Cardiac septum (tissue), 1 donor: ENCODE measurements around the gene ABCD1. TPM values are rescaled to one million over a fixed set of nuclear protein-coding genes. Genes with fewer than 3 reads are reported as not detected.
"Not testable (repeated sequence)": the region's sequence is repeated elsewhere in the genome, so short reads cannot be mapped to it uniquely, and the experiment has no call there.

ENCODE experiments used
- DNase-seq: peaks from one replicate; pipeline ENCODE4 v3.0.0-alpha.2; 2020; ENCODE audit warnings: low spot score
- intact Hi-C: fragments of 100-400 bp; cut with DNase I; formaldehyde crosslinking; loops from one replicate; pipeline ENCODE4 v1.14.0; 2022
- long read RNA-seq: library from polyadenylated mRNA; unstranded; transcript quantifications from one replicate; pipeline ENCODE4 v2.0.0, GENCODE V29; 2021
- total RNA-seq: library from RNA; stranded (reverse); fragmentation: NEBNext Ultra II Directional; extraction: Animal tissue kit (Norgen Biotek cat#: 25700); gene quantifications from one replicate; pipeline ENCODE4 v1.2.1, GENCODE V29; 2021
- donor health status: DM: no; HTN: no; CAD: no.

Gene ABCD1
- 15.1 TPM for total RNA-seq
- long read RNA-seq, transcript ABCD1-201 (10 exons, 3,664 nt): major isoform, 7 of 14 reads
- long read RNA-seq, partial matches to known transcripts: 5 of 14 reads
- long read RNA-seq, other reads (novel, unspliced or antisense): 1 of 14 reads

DNA sequence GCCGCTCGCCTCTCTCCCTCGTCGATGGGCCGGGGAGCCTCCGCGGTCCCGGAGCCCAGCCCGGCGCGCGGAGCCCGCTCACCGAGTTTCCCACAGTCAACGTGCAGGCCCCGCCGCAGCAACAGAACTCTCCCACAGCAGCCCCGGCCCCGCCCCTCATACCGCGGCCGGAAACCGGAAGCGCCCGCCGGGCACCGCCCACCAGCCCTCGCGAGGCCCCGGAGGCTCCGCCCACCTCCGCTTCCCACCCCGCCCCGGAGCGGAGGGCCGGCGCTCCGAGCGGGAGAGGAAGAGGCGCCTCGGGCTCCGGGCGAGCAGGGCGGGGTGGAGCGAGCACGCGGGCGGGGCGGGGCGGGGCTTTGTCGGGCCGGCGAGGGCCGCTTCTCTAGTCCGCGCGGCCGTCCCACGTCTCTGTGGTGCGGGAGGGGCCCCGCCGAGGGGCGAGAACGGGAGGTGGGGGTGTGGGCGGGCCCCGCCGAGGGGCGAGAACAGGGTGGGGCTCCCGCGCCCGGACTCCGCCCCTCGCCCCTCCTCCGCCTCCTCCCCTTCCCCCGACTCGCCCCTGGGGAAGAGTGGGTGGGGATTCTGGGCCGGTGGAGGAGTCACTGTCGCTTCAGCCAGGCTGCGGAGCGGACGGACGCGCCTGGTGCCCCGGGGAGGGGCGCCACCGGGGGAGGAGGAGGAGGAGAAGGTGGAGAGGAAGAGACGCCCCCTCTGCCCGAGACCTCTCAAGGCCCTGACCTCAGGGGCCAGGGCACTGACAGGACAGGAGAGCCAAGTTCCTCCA is at the start of gene ABCD1, which contains the start of gene BCAP31:
Gene ABCD1, plus strand, starts transcription at position 605 of the 787 bp plus-strand sequence. CDS start 411 bp downstream, outside the sequence.
Gene BCAP31, minus strand, starts transcription at position 136 of the 787 bp plus-strand sequence. CDS start 1,143 bp downstream, outside the sequence.
- intact Hi-C loops: loop anchor here (5.0 kb wide), 1 partner anchor 117 kb away; no protein-coding TSS in a partner anchor
- DNase-seq: peak; percentile 94

DNA sequence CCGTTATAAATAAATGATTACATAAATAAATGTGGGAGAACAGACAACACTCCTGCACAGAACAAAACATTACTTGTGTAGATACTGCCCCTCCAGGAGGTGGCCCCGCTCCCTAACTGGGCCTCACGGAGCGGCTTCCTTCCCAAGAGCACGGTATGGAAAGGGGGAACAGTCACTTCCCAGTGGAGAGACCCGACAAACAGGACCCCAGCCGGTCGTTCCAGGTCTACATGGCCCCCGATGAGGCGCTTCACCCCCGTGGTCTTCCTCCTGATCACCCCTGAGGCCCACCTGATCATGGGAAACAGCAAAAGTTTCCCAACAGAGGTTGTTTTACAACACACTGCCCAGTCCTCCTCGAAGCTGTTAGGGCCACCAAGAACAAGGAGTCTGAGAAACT is 43.5 kb upstream of the ABCD1 start:
- intact Hi-C loops: no loop called here
- no peak for DNase-seq

DNA sequence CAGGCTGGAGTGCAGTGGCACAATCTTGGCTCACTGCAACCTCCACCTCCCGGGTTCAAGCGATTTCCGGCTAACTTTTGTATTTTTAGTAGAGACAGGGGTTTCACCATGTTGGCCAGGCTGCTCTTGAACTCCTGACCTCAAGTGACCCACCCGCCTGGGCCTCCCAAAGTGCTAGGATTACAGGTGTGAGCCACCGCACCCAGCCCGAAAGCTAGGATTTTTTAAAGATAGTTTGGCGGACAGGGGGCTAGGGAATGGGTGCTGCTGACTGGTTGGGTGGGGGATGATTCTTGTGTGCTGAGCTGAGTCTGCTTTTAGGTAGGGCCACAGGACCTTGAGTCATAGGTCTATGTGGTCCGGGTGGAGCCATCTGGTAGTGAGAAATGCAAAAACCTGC is 41.2 kb upstream of the ABCD1 start:
- intact Hi-C loops, DNase-seq: not testable (repeated sequence)

DNA sequence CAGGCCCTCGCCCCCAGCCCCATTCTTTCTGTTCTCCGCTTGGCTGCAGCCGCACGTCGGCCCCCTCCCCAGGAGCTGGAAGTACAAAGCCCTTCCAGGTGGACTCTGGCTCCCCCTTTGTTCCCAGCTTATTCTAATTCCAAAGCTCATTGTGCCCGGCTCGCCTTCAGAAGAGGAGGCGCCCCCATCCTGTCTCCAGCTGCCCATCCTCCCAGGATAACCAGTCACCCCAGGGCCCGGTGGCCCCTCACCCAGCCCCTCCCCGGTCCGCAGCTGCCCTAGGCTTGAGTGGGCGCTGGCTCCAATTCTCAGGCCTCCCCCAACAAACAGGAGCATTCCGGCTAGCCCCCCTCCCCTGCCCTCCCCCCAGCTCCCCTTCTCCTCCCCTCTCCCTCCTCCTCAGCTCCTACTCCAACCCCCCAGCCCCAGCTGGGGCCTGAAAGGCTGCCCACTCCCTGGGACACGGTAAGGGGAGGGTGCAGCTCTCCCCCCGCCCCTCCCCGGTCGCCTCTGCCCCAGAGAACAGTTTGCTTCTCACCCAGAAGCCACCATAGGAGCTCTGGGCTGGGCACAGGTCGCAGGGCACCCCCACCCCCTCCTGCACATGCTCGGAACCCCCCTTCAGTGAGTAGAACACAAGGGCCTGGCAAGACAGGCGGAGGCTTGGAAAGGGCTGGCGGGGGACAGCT is 40.0 kb upstream of the ABCD1 start:
- no peak for DNase-seq
- intact Hi-C loops: no loop called here

DNA sequence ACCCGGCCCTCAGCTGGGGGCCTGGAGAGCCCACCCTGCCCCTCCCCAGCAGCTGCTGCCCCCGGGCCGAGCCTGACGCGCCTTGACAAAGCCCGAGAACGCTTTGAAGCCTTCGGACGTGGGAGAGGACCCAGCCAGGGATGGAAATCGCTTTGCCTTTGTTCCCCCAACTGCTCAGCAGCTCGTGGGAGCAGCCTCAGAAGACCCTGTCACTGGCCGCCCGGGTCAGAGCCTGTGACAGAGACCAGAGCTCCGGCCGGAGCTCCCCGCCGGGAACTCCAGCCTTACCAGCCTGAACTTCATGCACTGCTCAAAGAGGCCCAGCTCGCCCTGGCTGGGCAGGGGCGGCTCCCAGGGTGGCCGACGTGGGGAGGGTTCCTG is 39.5 kb upstream of the ABCD1 start:
- intact Hi-C loops: no loop called here
- no peak for DNase-seq

DNA sequence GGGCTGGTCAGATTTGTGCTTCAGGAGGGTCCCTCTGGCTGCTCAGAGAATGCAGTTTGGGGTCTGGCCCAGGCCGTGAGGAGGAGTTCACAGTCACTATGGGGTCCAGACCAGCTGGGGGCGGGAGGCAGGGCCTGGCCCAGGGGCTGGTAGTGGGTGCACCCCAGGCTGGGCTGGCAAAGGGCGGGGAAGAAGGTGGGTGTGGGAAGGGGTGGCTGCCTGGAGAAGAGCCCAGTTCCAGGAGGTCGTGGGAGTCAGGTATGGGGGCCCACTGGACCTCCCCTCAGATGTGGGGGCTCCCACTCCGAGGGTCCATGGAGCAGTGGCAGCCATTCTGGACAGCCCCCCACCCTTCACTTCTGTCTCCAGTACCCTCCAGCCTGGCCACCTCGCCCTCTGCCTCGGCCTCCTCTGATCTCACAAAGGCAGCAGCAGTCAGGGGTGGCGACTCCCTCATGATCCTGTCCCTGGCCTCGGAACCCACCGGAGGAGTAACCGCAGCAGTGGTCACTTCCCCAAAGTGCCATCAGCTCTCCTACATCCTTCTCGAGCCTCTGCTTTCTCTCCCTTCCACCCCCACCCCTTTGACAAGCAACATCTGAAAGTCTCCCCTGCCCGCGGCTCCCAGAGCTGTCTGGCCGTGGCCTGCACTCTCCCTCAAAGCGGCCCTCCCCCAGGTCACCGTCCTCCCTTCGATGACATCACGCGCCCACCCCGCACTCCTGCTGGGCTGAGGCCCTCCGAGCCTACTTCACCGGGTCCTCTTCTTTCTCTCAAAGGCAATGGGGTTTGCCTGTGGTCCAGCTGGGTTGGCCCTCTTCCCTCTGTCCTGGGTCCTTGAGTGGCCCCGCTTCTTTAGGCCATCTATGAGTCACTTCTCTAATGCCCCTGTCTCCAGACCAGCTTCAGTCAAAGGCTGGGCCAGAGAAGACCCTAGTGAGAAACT is 38.6 kb upstream of the ABCD1 start:
- no peak for DNase-seq
- intact Hi-C loops: no loop called here

DNA sequence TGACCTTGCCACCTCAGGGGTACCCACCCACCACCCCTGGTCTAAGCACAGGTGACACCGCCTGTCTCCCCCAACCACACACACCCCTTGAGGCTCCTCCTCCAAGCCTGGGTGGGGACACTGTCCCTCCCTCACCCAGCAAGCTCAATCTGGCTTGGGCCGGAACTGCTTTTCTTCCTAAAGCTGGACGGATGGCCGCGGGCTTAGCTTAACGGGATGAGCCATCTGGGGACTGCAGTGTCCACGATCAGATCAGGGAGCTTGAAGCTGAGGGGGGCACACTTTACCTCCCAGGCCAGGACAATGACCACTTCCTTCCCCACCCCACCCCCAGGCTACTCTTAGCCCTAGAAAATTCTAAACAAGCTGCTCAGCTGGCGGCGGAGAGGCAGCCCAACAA is 37.9 kb upstream of the ABCD1 start:
- intact Hi-C loops: no loop called here
- no peak for DNase-seq

DNA sequence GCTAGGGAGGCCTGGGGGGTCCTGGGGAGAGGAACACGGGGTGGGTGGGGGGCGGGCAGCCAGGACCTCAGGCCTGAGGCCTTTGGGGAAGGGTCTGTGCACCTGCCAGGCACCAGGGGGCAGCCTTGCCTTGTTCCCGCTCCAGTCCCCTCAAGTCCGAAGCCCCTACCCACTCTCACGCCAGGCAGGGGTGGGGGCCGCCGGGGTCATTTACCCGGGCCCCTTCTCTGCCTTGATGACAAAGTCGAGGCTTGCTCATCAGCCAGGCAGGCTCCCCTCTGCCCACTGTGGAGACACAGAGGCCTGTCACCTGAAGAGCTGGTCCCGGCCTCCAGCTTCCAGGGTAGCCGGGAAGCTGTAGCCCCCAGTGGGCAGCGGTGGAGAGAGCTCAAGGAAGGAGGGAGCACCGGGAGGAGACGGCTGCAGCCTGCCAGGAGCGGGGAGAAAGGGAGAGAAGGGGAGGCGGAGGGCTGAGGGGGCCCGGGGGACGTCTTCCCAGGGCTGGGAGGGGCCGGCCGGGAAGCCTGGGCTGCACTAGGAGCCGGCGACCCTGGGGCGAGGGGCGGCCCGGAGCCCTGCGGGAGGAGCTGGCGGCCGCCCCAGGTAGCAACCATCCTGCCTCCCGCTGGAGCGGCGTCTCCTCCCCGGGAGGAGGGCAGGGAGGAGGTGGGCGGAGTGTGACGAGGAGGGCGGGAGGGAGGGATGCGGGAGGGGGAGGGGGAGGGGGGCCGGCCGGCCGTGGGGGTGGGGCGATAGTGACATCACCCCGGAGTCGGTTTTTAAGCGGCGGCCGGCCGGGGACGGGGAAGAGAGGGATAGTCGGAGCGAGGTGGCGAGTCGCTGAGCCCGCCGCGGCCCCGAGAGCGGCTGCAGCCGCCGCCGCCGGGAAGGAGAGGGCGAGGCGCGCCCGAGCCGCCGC is 37.3 kb upstream of the ABCD1 start, which contains the start of gene SLC6A8:
Gene SLC6A8, plus strand, starts transcription at position 806 of the 919 bp plus-strand sequence. CDS start 649 bp downstream, outside the sequence.
- intact Hi-C loops: no loop called here

DNA sequence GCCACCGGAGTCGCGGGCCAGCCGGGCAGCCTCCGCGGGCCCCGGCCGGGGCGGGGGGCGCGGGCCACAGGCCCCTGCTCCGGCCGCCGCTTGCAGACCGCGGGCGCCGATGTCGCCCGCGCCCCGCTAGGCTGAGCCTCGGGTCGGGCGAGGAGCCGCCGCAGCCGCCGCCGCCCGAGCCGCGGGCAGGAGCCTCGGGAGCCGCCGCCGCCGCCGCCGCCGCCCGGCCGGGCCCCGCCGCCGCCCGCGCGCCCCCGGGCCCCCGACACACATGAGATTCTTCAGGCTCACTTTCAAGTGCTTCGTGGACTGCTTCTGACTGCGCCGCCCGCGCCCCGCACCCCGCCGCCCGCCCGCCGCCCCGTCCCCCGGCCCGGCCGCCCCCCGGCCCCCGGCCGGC is 36.6 kb upstream of the ABCD1 start:
- intact Hi-C loops: no loop called here
- no peak for DNase-seq

More for the DNA sequence above, 37.3 kb upstream of the ABCD1 start, which contains the start of gene SLC6A8:
- DNase-seq: peak; percentile 83

DNA sequence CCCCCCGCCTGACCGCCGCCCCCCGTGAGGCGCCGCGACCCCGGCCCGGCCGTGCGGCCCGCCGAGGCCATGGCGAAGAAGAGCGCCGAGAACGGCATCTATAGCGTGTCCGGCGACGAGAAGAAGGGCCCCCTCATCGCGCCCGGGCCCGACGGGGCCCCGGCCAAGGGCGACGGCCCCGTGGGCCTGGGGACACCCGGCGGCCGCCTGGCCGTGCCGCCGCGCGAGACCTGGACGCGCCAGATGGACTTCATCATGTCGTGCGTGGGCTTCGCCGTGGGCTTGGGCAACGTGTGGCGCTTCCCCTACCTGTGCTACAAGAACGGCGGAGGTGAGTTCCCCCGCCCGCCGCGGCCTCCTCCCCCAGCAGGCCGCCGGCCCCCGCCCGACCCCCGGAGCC is 36.1 kb upstream of the ABCD1 start:
- intact Hi-C loops: no loop called here
- no peak for DNase-seq

DNA sequence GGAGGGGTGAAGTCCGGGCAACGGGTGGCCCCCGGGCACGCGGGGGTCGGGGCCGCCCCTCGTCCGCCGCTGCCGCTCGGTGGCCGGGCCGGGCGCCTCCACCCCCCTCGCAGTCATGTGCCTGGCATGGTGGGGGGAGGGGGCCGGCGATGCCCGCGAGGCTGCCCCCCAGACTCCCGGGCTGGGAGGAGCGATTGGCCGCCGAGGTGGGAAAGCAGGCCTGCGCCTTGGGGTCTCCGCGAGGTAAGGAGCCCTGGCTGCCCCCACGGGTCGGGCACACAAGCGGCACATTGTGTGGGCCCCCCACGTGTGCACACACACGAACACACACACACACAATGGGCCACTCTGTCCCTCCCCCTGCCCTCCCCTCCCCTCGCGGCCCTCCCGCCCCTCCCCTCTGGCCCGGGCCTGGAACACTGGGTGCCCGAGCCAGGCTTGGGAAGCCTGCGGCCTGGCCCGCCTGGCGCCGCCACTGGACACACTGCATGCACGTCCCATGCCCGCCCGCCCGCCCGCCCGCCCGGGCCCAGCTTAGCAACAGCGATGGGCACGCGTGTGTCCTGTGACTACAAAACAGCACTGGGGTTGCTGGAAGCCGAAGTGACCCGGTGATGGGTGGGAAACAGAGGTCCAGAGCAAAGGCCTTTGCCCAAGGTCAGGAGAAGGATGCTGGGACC is 35.6 kb upstream of the ABCD1 start:
- intact Hi-C loops: no loop called here
- DNase-seq: no peak

DNA sequence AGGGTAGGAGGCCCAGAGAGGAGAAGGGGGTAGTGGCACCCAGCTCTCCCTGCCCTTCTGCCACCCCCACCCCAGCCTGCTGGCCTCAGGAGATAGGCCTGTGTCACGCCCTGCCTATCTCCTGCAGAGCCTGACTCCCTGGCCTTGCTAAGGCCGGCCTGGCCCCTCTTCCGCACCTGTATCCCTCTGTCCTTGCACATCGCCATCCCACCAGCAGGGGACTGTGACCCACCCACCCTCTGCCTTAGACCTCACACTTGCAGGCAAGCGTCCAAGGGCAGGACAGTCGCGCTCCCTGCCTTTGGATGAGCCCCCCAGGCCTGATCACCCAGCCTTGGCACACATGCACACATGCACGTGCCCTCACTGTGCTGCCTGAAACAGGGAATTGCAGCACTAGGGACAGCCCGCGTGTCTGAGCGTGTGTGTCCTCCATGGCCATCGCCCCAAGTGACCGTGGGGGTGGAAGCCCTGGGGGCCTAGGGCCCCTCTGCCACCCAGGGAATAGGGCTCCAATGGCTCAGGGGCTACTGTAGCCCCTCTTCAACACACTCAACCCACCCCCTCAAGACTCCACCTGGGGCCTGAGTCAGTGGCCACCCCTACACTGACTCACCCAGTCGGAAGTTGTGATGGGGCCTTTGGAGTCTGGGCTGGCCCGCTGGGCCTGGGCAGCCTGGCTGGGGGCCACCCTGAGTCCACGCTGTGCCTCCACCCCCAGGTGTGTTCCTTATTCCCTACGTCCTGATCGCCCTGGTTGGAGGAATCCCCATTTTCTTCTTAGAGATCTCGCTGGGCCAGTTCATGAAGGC is 34.8 kb upstream of the ABCD1 start:
- intact Hi-C loops: no loop called here
- no peak for DNase-seq

DNA sequence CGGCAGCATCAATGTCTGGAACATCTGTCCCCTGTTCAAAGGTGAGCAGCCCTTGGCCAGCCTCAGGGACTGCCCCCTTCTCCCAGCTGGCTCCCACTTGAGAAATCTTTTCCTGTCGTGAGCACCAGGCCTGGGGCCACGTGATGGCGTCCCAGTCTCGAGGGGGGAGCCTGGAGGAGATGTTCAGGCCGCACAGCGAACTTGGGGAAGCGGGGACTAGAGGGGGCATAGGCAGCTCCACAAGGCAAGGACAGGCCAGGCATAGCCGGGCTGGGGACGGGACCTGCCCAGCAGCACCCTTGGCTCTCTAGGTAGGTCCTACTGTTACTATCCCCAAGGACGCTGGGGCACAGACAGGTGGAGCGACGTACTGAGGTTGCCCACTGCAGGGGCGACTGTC is 34.2 kb upstream of the ABCD1 start:
- intact Hi-C loops: no loop called here
- DNase-seq: no peak

DNA sequence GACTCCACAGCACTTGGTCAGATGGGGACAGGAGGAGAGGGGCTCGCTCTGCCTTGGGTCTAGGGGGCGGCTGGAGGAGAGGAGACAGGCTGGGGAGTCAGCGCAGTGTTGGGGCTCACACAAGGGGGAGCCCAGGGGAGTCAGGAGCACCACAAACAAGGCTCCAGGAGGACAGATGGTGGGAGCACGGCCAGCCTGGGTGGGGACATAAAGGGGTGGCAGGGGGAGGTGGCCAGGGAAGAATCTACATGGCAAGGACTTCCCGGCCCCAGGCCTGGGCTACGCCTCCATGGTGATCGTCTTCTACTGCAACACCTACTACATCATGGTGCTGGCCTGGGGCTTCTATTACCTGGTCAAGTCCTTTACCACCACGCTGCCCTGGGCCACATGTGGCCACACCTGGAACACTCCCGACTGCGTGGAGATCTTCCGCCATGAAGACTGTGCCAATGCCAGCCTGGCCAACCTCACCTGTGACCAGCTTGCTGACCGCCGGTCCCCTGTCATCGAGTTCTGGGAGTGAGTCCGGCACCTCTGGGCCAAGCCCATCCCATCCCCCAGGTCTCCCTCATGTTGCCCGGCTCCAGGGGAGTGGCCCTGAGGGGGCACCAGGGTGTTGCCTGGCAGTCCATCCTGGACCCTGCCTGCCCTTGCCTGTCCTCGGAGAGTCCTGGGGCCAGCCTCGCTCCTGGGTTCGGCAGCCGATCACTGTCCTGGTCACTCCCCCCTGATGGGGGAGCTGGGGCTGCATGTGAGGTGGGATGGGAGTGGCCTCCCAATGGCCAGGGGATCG is 33.4 kb upstream of the ABCD1 start:
- DNase-seq, intact Hi-C loops: not testable (repeated sequence)

DNA sequence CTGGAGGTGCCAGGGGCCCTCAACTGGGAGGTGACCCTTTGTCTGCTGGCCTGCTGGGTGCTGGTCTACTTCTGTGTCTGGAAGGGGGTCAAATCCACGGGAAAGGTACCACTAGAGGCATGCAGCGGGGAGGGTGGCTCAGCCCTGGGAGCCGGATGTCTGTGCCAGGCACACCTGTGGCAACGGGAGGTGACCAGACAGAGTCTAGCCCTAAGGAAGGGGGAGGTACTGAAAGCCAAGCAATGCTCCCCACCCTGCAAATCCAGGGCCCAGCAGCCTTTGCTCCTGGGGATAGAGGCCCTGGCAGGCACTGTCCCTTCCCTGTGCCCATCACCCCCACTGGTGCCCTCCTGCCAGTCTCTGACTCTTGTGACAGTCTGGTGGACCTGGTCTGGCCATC is 32.7 kb upstream of the ABCD1 start:
- DNase-seq: no peak
- intact Hi-C loops: no loop called here

DNA sequence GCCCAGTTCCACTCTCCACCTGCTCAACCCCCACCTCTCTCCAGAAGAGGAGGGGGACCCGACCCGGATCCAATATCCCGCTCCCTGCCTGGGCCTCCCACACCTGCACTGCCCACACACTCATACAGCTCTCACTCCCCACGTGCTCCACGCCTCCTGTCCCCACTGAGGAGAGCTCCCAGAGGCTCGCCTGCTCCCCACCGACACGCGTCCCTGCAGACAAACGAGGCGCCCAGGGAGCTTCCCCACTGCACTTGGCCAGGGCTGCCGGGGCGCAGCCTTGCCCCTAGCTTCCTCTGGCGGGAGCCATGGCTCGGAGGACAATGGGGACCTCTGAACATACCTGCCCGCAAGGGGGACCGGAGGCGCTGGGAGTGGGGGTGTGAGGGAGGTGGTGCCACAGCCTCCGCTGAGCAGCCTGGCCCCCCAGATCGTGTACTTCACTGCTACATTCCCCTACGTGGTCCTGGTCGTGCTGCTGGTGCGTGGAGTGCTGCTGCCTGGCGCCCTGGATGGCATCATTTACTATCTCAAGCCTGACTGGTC is 32.0 kb upstream of the ABCD1 start:
- intact Hi-C loops: no loop called here
- DNase-seq: no peak
